ENCODE measurements around the gene TACR2. TPM values are rescaled to one million over a fixed set of nuclear protein-coding genes. Genes with fewer than 3 reads are reported as not detected.

The TACR2 gene
- total and polyA plus RNA-seq, 2 of the 13 experiments (the other 11 are each of a cell fraction or from before 2014, with no cell fraction given) = 0.04 TPM; not detected in 1

DNA sequence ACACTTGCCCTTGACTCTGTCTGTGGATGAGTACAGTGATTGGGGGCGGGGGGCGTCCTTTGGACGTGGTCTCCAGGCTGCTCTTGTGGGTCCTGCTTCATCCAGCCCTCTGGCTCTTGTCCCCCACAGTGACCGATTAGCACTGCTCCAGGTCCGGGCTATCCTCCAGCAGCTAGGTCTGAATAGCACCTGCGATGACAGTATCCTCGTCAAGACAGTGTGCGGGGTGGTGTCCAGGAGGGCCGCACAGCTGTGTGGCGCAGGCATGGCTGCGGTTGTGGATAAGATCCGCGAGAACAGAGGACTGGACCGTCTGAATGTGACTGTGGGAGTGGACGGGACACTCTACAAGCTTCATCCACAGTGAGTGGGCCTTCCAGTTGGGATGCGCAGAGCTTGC, 18.3 kb downstream of the TACR2 start:
- no peaks in the 10 kb centered on the region for H3K36me3 ChIP-seq (replicated peaks in 1 of 2; ENCODE audit: control insufficient read depth in 1 of 2, insufficient read depth in 2 of 2, low read length in 2 of 2)
- DNase-seq (ENCODE audit: low spot score) = no peak
- BruUV-seq (replicated peaks) = no TSS peak
- CTCF ChIA-PET (ENCODE audit: low intra/inter-chr PET ratio, low total read pairs) = no interaction called here
- no peaks in the 10 kb centered on the region for H3K9me3 ChIP-seq (ENCODE audit: low read length)
- POLR2A ChIA-PET = no interaction called here
- no peak for TF ChIP-seq ZNF12 (CRISPR knock-in tag; IDR thresholded peaks at IDR 0.05)
- TF ChIP-seq, protein P1, sequence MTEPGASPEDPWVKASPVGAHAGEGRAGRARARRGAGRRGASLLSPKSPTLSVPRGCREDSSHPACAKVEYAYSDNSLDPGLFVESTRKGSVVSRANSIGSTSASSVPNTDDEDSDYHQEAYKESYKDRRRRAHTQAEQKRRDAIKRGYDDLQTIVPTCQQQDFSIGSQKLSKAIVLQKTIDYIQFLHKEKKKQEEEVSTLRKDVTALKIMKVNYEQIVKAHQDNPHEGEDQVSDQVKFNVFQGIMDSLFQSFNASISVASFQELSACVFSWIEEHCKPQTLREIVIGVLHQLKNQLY (CRISPR knock-in tag; IDR thresholded peaks at IDR 0.05) = no peak
- no peak overlapping the region for H2AFZ ChIP-seq (ENCODE audit: low read length)
- H3K9ac ChIP-seq (ENCODE audit: insufficient read depth, low read depth, low read length) = no peak overlapping the region
- no peaks in the 10 kb centered on the region for H3K4me1 ChIP-seq (ENCODE audit: insufficient read depth, low read length)
- in situ Hi-C loops (cut with HindIII; ENCODE audit: extremely low pct_ligation_motif_present, low pct_unique_long_range_greater_than_20kb) = no loop called here
- H3K4me2 ChIP-seq (ENCODE audit: low read depth, low read length) = no peak overlapping the region
- no peaks in the 10 kb centered on the region for H3K79me2 ChIP-seq (ENCODE audit: insufficient read depth, low read length)
- no peak for FAIRE-seq
- ATAC-seq = no peak; the same call in 2 of the 3 replicates
- no peak overlapping the region for H3K27ac ChIP-seq (ENCODE audit: extremely low read length, insufficient read depth, low read length)
- peaks cover 0 to 17% of the 10 kb centered on the region in 2 experiments; a peak in 1 of 5 replicates for H3K27me3 ChIP-seq (ENCODE audit: control insufficient read depth in 1 of 2, insufficient read depth in 2 of 2, low read length in 2 of 2)
- H4K20me1 ChIP-seq (ENCODE audit: insufficient read depth, low read length) = no peaks in the 10 kb centered on the region
- intact Hi-C loops (cut with micrococcal nuclease; ENCODE audit: unreplicated experiment) = no loop called here
- WGBS (ENCODE audit: low lambda C conversion rate) = 48% methylated on average over 13 of the region's 16 CpGs
- H3K4me3 ChIP-seq (replicated peaks in 1 of 3; ENCODE audit: insufficient read depth in 1 of 3, low read depth in 2 of 3, low read length in 3 of 3) = no peak overlapping the region

DNA sequence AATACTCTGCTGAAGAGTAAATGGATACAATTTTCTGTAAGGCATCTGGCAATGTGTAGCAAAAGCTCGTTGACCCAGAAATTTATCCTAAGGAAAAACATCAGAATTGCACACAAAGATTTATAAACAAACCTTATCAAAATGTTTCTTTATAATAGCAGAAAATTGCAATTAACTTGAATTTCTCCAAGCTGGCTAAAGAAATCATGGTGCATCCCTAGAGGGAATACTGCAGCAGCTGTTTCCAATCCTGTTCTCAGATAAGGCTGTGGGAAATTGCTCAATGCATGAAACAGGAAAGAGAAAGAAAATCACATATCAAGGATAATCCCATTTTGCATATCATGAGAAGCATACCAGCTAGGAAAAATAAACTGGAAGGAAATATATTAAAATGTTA, 18.7 kb downstream of the TACR2 start:
- Histone ChIP-seq H3K27ac (ENCODE audit: extremely low read length, insufficient read depth, low read length) (no peak overlapping the region), H3K79me2 (ENCODE audit: insufficient read depth, low read length) (no peaks in the 10 kb centered on the region), H3K9ac (ENCODE audit: insufficient read depth, low read depth, low read length) (no peak overlapping the region), H3K9me3 (ENCODE audit: low read length) (no peaks in the 10 kb centered on the region), H3K36me3 (replicated peaks in 1 of 2; ENCODE audit: control insufficient read depth in 1 of 2, insufficient read depth in 2 of 2, low read length in 2 of 2) (no peaks in the 10 kb centered on the region), H3K4me3 (replicated peaks in 1 of 3; ENCODE audit: insufficient read depth in 1 of 3, low read depth in 2 of 3, low read length in 3 of 3) (no peak overlapping the region), H4K20me1 (ENCODE audit: insufficient read depth, low read length) (no peaks in the 10 kb centered on the region), H3K4me2 (ENCODE audit: low read depth, low read length) (no peak overlapping the region), H3K27me3 (ENCODE audit: control insufficient read depth in 1 of 2, insufficient read depth in 2 of 2, low read length in 2 of 2) (peaks cover 0 to 17% of the 10 kb centered on the region in 2 experiments; a peak in 1 of 5 replicates), H2AFZ (ENCODE audit: low read length) (no peak overlapping the region), H3K4me1 (ENCODE audit: insufficient read depth, low read length) (no peaks in the 10 kb centered on the region)
- DNase-seq (ENCODE audit: low spot score) (no peak), ATAC-seq (no peak), FAIRE-seq (no peak)
- CTCF ChIA-PET (ENCODE audit: low intra/inter-chr PET ratio, low total read pairs) = no interaction called here
- POLR2A ChIA-PET = no interaction called here
- intact Hi-C loops (cut with micrococcal nuclease; ENCODE audit: unreplicated experiment) (no loop called here), in situ Hi-C loops (cut with HindIII; ENCODE audit: extremely low pct_ligation_motif_present, low pct_unique_long_range_greater_than_20kb) (no loop called here)
- no peak for TF ChIP-seq POLR2AphosphoS2 (IDR thresholded peaks at IDR 0.05; ENCODE audit: low read depth, low read length)
- no peak for TF ChIP-seq KMT2B (CRISPR knock-in tag; IDR thresholded peaks at IDR 0.05)
- TF ChIP-seq HOXA3 (CRISPR knock-in tag; IDR thresholded peaks at IDR 0.05) = no peak
- no peak for TF ChIP-seq JUND (CRISPR knock-in tag; IDR thresholded peaks at IDR 0.05)
- TF ChIP-seq KLF9 (CRISPR knock-in tag; IDR thresholded peaks at IDR 0.05; ENCODE audit: low read depth) = no peak
- no TSS peak for BruUV-seq (replicated peaks)
- WGBS (ENCODE audit: low lambda C conversion rate) = 0% methylated on average over 1 of the region's 1 CpG

All from HepG2 (cell line).